ENCODE measurements around the gene AK8. TPM values are rescaled to one million over a fixed set of nuclear protein-coding genes. Genes with fewer than 3 reads are reported as not detected.

AK8 gene
- total RNA-seq, 1 experiment from 2014 or later: 0.42 TPM

- H3K27ac Mint-ChIP-seq (ENCODE audit: low read depth, unreplicated experiment): peak overlapping the region; percentile 89
Measured at GRCh38 chr9:132876849-132877248, 1.2 kb downstream of the AK8 start.

DNA sequence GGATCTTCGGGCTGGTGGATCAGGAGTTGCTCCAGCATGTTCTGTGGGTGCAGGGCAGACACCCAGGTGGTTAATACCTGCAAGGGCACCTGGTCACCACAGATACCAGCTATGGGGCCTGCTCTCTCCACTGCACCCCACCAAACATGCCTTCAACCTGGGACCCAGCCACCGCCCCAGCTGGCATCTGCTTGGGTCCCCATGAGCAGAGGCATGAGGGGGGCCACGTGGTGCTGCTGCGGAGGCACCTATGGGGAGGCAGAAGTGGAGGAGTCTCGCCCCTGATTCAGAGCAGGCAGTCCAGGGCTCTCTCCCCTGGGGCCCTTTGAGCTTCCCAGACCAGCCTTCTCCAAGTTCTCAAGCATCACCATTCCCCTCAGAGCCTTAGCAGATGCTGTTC is 2.9 kb downstream of the AK8 start:
- intact Hi-C loops (cut with micrococcal nuclease): no loop called here
- no peak overlapping the region for H3K4me3 Mint-ChIP-seq (ENCODE audit: unreplicated experiment)
- no TSS peak for BruUV-seq (replicated peaks)
- no peak overlapping the region for H3K27ac Mint-ChIP-seq (ENCODE audit: low read depth, unreplicated experiment)
- TF ChIP-seq, protein P1, sequence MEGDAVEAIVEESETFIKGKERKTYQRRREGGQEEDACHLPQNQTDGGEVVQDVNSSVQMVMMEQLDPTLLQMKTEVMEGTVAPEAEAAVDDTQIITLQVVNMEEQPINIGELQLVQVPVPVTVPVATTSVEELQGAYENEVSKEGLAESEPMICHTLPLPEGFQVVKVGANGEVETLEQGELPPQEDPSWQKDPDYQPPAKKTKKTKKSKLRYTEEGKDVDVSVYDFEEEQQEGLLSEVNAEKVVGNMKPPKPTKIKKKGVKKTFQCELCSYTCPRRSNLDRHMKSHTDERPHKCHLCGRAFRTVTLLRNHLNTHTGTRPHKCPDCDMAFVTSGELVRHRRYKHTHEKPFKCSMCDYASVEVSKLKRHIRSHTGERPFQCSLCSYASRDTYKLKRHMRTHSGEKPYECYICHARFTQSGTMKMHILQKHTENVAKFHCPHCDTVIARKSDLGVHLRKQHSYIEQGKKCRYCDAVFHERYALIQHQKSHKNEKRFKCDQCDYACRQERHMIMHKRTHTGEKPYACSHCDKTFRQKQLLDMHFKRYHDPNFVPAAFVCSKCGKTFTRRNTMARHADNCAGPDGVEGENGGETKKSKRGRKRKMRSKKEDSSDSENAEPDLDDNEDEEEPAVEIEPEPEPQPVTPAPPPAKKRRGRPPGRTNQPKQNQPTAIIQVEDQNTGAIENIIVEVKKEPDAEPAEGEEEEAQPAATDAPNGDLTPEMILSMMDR (IDR thresholded peaks at IDR 0.05; ENCODE audit: unreplicated experiment): no peak
- DNase-seq (ENCODE audit: unreplicated experiment): no peak
- H3K36me3 Mint-ChIP-seq (ENCODE audit: insufficient read depth, unreplicated experiment): no peaks in the 10 kb centered on the region
- H3K4me1 Mint-ChIP-seq (ENCODE audit: insufficient read depth, unreplicated experiment): peaks cover 11% of the 10 kb centered on the region
- CTCF ChIA-PET: interaction anchor here (0.6 to 1.0 kb wide), 3 partner anchors 11 to 30 kb away, joined by 3 to 4 read pairs (median 3); no protein-coding TSS in a partner anchor
- H3K27me3 Mint-ChIP-seq (ENCODE audit: insufficient read depth, unreplicated experiment): no peaks in the 10 kb centered on the region
- POLR2A ChIA-PET: no interaction called here
- H3K9me3 Mint-ChIP-seq (ENCODE audit: unreplicated experiment): no peaks in the 10 kb centered on the region

More at GRCh38 chr9:132876849-132877248, 1.2 kb downstream of the AK8 start:
- Mint-ChIP-seq H3K27me3 (ENCODE audit: insufficient read depth, unreplicated experiment) (no peaks in the 10 kb centered on the region), H3K36me3 (ENCODE audit: insufficient read depth, unreplicated experiment) (peaks cover 2% of the 10 kb centered on the region), H3K4me3 (ENCODE audit: unreplicated experiment) (peak overlapping the region; percentile 72), H3K9me3 (ENCODE audit: unreplicated experiment) (no peaks in the 10 kb centered on the region), H3K4me1 (ENCODE audit: insufficient read depth, unreplicated experiment) (peaks cover 4% of the 10 kb centered on the region)
- DNase-seq (ENCODE audit: unreplicated experiment): no peak
- CTCF ChIA-PET: interaction anchor here (0.6 to 0.7 kb wide), 2 partner anchors 96 to 1066 kb away, joined by 4 to 8 read pairs; no protein-coding TSS in a partner anchor
- TF ChIP-seq, protein P1 (IDR thresholded peaks at IDR 0.05; ENCODE audit: unreplicated experiment): no peak
- POLR2A ChIA-PET: interaction anchor here (1.9 kb wide), 1 partner anchor 8 kb away, joined by 5 read pairs; no protein-coding TSS in a partner anchor
- intact Hi-C loops (cut with micrococcal nuclease): no loop called here
- no TSS peak for BruUV-seq (replicated peaks)

DNA sequence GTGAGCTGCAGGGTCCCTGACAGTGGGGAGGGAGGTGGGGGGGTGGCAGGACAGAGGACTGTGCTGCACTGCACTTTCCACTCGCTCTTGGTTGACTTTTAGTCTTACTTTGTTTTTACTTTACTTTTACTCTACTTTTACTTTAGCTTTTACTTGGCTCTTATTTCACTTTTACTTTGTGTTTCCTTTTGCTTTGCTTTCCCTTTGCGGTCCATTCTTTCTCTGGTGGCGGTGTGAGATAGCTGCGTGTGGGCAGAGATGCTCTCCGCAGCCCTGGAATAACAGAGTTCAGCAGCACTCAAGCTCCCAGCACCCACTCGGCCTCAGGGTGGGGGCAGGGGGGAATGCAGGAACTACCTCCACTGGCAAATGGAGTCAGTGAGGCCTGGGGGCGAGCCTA is 4.7 kb downstream of the AK8 start:
- DNase-seq (ENCODE audit: unreplicated experiment): no peak
- peaks cover 11% of the 10 kb centered on the region for H3K4me1 Mint-ChIP-seq (ENCODE audit: insufficient read depth, unreplicated experiment)
- H3K36me3 Mint-ChIP-seq (ENCODE audit: insufficient read depth, unreplicated experiment): no peaks in the 10 kb centered on the region
- no peak overlapping the region for H3K4me3 Mint-ChIP-seq (ENCODE audit: unreplicated experiment)
- POLR2A ChIA-PET: no interaction called here
- intact Hi-C loops (cut with micrococcal nuclease): no loop called here
- no peak overlapping the region for H3K27ac Mint-ChIP-seq (ENCODE audit: low read depth, unreplicated experiment)
- TF ChIP-seq, protein P1 (IDR thresholded peaks at IDR 0.05; ENCODE audit: unreplicated experiment): no peak
- H3K9me3 Mint-ChIP-seq (ENCODE audit: unreplicated experiment): no peaks in the 10 kb centered on the region
- H3K27me3 Mint-ChIP-seq (ENCODE audit: insufficient read depth, unreplicated experiment): no peaks in the 10 kb centered on the region
- BruUV-seq (replicated peaks): no TSS peak
- CTCF ChIA-PET: no interaction called here

DNA sequence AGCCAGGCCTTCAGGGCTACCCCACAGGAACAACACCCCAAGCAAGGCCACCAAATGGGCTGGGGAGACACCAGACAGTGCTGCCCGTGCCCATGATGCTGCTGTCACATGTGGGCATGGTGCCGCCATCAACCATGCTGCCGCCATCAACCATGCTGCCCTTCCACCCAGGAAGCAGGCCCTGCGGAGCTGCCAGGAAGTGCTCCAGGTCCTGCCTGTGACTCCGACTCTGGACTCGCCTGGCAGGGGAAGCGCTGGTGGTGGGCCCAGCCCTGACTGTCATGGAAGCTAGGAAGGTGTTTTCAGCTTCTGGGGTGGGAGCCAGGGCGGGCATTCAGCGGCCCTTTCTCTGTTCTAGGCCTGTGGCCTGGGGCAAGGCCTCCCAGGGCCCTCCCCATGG is 8.8 kb downstream of the AK8 start:
- TF ChIP-seq, protein P1 (IDR thresholded peaks at IDR 0.05; ENCODE audit: unreplicated experiment): no peak
- no TSS peak for BruUV-seq (replicated peaks)

More for the DNA sequence above, 8.8 kb downstream of the AK8 start:
- H3K36me3 Mint-ChIP-seq (ENCODE audit: insufficient read depth, unreplicated experiment): no peaks in the 10 kb centered on the region
- H3K4me1 Mint-ChIP-seq (ENCODE audit: insufficient read depth, unreplicated experiment): peaks cover 11% of the 10 kb centered on the region
- H3K27ac Mint-ChIP-seq (ENCODE audit: low read depth, unreplicated experiment): no peak overlapping the region
- DNase-seq (ENCODE audit: unreplicated experiment): no peak
- no peaks in the 10 kb centered on the region for H3K9me3 Mint-ChIP-seq (ENCODE audit: unreplicated experiment)
- H3K27me3 Mint-ChIP-seq (ENCODE audit: insufficient read depth, unreplicated experiment): no peaks in the 10 kb centered on the region
- intact Hi-C loops (cut with micrococcal nuclease): no loop called here
- POLR2A ChIA-PET: interaction anchor here (1.6 kb wide), 1 partner anchor 9 kb away, joined by 5 read pairs; the partner anchor contains the start of genes AK8 and SPACA9
- CTCF ChIA-PET: interaction anchor here (0.5 to 0.7 kb wide), 2 partner anchors 216 to 361 kb away, joined by 3 to 4 read pairs; no protein-coding TSS in a partner anchor
- H3K4me3 Mint-ChIP-seq (ENCODE audit: unreplicated experiment): no peak overlapping the region
